Activated naive CD4-positive, alpha-beta T cell treated with Interleukin-2 at 50 U/mL for 16 hours (primary cell): Measurements from ENCODE around the gene NPDC1.

ENCODE experiments used
- DNase-seq: peaks from one replicate; pipeline ENCODE4 v3.0.0-alpha.2; 2020

The NPDC1 gene

GRCh38 chr9:136990242-136990911, 55.6 kb downstream of the NPDC1 start:
- no peak for DNase-seq
